M059J (cell line): ENCODE data around the gene POU6F2. TPM values are rescaled to one million over a fixed set of nuclear protein-coding genes. Genes with fewer than 3 reads are reported as not detected.

Source experiments
- DNase-seq: peaks from one replicate; pipeline ENCODE4 v3.0.0-alpha.2; 2012; ENCODE audit warnings: low read depth
- total RNA-seq: library from RNA; depleted of rRNA; stranded (reverse); fragments of >200 nt; shearing (Covaris generic); gene quantifications from 2 replicates; pipeline ENCODE4 v1.2.3, GENCODE V29; 2014

POU6F2 gene
- total RNA-seq, 1 experiment from 2014 or later: not detected

DNA sequence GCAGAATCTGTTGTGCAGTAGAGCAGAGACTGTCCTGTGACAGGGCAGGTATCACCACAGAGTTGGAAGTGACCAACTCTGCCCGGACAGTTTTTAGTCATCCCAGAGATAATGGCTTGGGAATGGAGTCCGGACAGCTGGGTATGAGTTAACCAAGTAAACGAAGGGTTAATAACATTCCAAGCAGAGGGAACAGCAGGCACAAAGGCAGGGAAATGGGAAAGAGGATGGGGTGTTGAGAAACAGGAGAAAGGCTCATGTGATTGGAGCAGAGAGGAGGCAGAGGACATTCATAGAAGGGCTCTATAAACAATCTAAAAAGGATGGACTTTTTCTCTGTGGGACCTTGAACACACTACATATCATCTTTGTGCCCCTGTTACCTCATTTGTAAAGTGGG lies 456.3 kb downstream of the POU6F2 start:
- DNase-seq: no peak

DNA sequence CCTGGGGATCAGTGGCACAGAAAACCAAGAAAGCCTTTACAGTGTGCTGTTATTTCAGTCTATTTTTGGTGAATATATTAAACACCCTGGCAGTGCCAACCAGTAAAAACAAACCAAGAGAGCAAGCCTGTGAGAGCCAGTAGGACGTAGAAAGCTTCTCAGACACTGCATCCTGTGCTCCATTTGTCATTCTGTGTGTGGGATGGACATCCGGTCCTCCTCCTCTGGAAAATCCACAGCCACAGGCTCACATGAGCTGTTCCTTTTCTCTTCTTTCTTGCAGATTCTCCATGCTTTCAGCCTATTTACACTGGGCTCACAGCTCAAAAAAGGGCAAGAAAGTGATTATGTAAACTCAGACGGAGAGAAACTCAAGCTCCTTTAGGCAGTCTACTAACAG lies 468.8 kb downstream of the POU6F2 start:
- no peak for DNase-seq

DNA sequence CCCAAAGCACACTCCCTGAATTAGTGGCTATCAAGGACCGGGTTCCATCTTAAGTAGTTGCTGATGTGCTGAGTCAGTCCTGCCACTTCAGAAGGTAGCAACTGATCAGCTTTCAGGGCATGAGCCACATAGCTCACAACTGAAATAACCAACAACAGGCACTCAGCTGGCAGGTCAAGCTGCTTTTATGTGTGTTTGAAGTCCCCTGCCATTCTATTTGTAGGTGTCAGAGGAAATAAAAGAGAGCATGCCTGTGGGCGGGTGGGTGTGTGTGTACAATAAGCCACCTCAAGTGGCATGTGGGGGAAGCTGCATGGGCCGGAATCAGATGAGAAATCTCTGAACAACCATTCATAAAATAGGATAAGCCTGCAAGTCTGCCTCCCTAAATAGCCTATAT lies 474.2 kb downstream of the POU6F2 start:
- no peak for DNase-seq

DNA sequence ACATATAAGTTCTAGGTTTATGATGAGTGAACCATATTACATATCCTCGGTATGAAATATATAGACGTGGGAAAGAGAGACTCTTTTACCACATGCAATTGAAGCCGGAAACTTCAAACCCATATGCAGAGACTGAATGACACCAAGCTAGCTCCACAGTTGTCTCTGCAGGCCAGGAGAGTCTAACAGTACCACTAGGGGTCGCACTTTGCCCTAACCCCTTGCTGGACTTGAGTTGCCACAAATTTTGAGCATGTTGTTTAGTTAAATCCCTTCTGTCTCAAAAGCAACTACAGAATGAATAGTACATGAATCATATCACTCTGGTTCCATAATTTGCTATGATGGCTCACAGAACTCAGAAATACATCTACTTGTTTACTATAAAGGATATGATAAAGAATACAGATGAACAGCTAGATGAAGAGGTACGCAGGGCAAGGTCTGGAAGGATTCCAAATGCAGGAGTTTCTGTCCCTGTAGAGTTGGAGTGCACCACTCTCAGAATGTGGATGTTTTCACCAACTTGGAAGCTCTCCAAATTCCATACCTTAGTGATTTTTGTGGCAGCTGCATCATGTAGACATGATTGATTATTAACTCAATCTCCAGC lies 476.1 kb downstream of the POU6F2 start:
- peak; percentile 65 for DNase-seq

DNA sequence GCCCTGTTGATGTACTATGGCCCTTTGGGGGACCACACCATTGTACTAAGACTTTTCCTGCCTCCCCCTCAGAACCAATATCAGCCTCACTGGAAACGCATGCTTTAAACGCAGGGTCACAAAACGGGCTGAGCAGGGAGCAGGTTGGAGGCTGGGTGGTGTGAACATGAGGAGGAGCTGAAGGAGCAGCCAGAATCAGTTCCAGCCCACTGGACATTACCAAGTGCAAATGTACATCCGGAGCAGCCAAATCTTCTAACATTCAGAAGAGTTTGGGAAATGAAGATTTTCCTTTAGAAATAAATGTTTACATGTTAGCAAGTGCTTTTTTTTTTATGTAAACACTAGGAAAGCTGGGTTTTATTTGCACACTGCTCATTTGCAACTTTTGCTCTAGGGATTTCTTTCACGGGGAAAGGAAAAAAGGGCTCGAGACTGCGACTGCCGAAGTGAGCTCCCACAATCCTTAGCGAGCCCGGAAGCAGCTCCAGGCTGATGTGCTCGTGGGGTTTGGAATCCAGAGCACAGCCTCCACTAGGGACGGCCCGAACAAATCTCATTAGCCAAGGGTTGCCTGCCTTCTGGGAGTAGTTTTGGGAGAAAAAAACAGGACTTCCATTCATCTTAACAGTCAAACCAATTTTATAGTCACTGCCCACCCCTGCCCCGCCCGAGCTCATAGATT lies 480.5 kb downstream of the POU6F2 start:
- no peak for DNase-seq

DNA sequence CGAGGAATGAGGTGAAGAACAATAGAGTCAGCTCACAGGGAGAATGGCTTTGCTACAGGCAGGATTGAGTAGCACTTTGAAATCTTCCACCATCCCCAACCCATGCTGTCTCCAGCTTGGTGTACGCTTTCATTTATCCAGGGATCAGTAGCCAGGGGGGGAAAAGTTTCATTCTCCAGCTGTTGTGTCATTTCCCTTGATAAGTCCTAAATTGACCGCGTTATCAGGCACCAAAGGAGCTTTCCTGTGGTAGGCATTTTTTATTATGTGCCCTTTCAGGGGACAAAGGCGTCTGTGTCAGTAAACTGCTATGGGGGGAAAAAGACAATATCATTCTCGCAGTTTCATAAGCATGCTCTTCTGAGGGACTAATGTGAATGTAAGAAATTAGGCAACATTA lies 481.9 kb downstream of the POU6F2 start:
- DNase-seq: peak; percentile 37

DNA sequence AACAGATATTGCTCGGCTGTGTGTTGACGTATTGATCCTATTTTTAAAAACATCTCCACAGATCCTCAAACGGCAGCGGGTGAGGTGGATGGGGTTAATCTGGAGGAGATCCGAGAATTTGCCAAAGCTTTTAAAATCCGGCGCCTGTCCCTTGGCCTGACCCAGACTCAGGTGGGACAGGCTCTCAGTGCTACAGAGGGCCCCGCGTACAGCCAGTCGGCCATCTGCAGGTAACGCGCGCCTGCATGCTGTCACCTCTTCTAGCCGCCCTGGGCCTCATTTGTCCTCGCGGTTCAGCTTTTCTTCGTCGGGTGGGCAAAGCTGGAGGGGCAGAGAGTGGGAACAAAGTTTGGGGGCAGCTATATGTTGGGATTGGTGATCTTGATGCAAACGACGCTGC lies 482.8 kb downstream of the POU6F2 start:
- no peak for DNase-seq

DNA sequence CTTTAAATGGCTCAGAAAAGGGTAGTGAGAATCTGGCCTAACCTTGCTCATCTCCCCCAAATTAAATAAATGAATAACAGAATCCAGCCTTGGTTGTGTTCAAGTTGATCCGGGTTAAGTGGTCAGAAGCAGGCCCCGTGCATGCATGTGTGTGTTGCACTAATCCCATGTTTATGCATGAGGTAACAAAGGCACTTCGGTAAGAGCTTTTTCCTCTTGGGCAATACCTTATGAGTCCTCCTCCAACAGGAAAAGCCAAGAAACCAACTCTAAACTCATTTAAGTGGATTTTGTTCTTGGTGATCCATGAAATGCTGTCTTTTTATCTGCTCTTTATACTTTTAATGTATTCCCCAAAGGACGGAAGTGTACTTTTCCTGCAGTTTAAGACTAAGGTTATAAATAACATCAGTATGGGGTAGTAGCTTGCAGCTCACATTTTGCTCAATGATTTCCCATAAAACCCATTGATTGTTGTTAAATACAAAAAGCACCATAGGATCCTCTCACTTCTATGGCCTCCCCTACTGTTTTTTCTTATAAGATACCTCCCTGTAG lies 483.6 kb downstream of the POU6F2 start:
- no peak for DNase-seq

DNA sequence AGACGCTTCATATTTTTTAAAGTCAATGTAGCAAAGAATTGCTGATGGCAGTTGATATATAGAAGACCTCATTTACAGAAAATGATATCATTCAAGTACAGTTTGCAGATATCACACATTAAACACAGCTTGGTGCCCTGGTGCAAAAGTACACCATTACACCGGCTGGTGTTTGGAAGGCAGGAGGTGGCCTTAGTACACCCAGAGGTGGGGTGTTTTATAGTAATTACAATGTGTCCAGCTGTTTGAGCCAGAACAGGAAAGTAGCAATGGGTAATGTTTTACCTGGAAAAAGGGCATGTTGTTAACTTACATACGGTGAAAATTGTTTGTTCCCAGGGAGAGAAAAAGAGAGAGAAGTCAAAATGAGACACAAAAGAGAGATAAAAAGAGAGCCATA lies 485.5 kb downstream of the POU6F2 start:
- no peak for DNase-seq

DNA sequence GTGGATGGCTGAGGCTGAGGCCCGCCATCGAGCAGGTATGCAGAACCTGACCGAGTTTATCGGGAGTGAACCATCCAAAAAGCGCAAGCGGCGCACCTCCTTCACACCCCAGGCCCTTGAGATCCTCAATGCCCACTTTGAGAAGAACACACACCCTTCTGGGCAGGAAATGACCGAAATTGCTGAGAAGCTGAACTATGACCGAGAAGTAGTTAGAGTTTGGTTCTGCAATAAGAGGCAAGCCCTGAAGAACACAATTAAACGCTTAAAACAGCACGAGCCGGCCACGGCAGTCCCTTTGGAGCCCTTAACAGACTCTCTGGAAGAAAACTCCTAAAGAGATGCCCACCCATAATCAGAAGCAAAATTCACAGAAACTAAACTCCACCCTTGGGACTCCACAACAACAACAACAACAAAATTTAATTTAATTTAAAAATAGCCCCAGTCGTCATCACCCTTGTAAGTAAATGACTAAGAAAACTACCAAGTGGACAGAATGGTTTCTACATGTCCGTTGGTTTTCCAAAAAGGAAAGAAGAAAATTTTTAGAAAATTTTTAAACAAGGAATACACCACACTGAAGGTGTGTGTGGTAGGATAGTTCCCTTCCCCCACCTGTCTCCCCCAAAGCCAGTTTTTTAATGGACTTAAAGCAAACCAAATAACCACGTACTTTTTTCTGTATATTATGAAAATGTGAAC lies 486.8 kb downstream of the POU6F2 start:
- DNase-seq: no peak

DNA sequence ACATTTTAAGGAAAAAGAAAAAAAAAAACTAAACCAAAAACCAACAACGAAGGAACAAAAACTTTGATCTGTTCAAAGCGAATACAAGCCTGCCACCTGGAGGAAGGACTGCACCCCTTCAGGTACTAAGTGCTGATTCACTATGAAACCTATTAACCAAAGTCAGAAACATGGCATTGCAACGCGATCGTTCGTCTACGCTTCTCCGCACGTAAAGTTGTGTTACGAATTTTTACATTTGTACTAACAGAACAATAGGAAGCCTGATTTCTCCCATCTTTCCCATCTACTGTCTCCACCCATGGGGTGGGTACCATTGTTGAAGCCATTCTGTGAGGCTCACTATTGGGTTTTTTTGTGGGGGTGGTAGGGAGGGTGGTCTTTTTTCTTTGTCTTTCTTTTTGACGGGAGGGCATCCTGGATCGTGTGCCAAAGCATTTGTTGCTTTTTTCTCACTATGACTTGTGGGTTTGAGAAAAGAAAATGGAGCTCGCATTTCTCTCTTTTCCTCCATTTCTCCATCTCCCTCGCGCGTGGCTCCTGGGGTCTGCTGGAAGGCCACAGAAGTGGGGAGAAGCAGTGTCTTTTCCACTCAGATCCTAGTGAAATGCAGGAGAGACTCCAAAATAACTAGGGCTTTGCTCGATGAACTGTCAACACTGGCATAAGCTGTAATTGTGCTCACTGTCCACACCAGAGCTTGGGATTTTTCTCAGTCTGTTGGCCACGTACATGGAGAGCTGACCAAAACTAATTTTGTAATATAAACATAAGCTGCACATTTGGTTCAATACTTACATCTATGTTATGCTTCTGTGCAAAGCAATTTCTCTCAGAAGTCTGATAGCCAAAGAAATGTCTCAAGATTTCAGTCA lies 487.6 kb downstream of the POU6F2 start:
- DNase-seq: peak; percentile 79

DNA sequence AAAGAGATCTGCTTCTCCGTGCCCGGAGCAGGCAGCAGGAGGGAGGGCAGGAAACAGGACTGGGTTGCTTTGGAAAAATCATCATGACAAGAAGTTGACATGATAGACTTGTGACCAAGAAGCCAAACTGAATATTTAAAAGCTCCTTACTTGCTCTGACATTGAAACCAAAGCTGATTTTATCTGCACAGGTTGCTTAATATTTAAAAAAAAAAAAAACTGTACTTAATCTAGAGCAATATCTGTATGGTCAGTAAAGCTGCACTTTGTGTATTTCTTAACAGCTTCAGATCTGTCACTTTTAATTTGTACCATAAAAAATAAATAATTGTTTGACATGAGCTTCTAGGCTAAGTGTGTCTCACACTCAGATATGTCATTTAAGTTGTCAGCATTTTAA lies 490.6 kb downstream of the POU6F2 start:
- peak; percentile 19 for DNase-seq

DNA sequence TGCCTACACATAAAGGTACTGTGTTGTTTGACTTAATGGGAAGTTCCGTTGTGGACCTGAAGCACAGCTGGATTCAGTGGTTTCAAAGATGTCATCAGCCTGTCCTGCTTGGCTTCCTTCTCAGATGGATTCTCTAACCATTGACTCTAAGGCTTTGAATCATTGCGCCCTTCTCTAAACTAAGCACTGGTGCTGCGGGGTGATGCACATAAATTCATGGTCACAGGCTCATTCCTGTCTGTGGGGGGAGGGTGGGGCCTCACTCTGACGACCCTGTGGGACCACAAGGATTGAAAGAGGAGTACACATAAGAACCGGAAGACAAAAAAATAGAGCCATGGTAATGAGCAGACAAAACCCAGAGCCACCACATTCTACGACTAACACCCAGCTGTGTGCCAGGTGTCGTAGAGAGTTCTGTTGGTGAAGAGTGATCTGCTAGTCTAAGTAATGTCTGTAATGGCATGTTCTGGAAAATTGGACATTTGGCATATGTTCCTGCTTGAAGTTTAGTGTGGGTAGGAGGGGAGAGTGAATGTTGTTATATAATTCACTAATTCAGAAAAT lies 491.2 kb downstream of the POU6F2 start:
- DNase-seq: no peak

DNA sequence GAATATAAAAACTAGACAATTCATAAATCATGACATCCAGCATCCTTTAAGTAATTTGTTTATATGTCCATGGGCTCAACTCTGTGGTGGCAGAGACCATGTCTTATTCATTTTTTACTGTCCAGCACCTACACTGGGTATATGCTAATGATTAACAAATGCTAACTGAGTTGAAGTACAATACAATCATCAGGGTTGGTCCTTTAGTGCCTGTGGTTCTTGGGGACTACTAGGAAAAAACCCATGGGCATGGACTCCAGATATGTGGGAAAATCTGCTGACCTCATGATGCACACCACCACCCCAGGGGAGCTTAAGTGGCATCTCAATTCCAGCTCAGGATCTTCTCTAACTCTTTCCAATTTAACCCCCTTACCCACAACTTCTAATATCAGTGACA lies 503.2 kb downstream of the POU6F2 start:
- no peak for DNase-seq

DNA sequence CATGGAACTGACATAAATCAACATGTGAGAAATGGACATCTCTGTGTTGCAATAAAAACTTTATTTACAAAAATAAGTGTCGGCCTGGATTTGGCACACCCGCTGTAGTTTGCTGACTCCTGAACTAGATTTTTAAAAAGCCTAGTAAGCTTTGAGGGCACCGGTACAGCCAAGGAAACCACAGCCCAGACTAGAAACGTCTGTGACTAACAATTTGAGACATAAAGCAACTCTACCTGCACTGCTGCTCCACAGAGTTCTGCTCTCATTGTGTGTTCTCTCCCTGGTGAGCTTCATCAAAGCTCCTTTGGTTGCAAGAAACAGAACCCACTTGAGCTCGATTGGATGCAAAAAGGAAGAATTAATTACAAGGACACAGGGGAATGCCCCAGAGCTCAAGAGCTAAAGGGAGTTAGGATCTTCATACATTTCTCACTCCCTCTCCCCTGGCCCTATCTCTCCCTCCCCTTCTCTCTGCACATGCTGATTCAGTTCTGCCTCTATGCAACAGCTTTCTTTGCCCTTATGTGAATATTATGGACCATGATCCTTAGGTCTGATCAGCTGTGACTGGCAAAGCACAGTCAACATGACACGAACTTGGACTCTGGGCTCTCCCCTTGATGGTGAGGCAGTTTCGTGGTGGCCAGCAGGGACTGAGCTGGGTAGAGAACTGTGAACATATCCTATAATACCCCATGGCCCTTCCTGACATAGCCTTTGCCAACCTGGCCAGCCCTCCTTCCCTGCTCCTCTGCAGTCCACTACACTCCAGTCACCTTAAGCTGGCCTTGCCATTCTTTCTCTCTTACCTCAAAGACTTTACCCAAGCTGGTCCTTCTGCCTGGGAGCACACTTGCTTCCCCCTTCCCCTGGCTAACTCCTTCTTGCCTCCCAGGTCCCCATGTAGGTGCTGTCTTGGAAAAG lies 511.0 kb downstream of the POU6F2 start:
- no peak for DNase-seq

DNA sequence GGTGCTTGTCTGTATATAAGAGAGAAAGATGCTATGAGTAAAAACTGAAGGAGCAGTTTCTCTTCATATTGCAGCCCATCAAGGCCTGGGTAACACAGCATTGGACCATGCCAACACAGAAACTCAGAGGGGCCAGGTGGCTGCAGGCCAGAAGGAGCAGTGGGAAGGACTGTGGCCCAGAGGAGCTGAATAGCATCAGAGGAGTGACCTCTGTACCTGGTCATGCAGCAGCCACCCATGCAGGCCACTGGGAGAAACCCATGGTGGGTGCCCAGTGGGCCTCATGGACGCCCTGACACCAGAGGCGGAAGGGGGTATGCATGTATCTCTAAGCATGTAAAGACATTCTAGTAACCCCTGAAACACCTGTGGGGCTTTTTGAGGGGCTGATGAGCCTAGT lies 512.6 kb downstream of the POU6F2 start:
- no peak for DNase-seq

DNA sequence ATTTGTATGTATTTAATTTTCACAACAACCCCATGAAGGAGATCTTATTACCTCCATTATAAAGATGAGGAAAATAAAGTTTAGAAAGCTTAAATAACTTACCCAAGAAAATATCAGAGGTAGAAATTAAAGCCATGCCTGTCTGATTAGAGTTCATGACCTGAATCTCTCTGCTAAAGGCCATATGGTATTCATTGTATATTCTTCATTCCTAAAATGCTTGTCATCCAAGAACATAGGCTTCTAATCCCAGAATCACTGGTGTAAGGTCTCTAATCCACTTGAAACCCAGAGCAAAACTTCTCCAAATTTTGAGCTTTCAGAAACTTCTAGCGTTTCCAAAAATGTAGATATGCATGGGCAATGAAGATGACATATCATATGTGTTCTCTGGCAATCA lies 516.2 kb downstream of the POU6F2 start:
- no peak for DNase-seq

DNA sequence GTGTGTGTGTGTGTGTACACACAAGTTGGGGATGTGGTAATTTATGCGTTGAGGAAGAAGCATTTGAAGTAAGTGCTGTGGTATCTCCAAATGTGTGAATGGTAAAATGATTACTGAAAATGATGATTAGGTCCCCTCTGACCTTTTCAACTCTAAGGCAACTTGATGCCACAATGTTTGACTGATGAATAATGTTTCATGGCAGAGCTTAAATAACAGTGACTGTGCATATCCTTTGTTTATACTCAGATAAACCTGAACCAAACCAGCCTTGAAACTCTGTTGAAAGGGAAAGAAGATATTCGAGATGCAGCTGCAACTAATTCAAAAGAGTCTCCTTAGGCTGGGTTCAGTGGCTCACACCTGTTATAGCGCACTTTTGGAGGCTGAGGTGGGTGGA lies 523.6 kb downstream of the POU6F2 start:
- DNase-seq: peak; percentile 58

DNA sequence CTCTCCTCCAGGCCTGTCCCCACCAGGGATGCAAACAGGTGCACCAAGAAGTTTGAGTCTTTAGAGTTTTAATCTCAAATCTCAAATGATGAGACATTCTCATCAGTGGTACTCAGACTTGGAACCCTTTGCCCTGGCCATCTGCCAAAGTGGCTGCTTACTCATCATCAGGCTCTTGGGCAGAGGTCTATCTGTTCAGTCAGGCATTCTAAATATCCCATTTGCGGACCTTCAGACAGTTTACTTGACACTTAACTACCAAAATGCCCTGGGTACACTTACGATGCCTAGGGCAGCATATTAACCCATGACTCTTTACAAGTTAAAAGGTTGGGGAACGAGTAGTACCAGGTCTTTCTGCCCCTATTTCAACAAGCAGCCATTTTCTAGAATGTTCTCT lies 527.3 kb downstream of the POU6F2 start:
- DNase-seq: peak; percentile 95

DNA sequence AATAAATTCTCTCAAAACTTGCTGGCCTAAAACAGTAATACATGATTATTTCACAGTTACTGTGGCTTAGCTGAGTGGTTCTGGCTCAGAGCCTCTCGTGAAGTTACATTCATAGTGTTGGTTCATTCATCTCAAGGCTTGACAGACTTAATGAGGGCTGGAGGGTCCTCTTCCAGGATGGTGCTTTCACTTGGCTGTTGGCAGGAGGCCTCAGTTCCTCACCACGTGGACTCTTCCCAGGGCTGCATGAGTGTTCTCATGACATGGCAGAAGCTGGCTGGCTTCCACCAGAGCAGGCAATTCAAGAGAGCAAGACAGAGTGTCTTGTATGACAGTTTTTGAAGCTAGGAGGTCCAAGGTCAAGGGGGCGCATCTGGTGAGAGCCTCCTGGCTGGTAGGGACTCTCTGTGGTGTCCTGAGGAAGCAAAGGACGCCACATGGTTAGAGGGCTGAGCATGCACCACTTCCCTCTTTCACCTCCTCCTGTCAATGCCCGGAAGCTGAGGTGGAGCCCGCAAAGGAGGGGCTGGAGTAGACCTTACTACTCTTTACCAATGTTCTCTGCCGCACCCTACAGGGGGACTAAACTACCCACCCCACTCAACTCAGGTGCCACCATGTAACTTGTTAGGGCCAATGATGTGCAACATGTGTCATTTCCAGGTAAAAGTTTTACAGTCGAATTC lies 530.3 kb downstream of the POU6F2 start:
- peak; percentile 67 for DNase-seq
